Keratinocyte (primary cell): ENCODE data around the gene SCARF2. TPM values are rescaled to one million over a fixed set of nuclear protein-coding genes. Genes with fewer than 3 reads are reported as not detected.

Source experiments
- DNase-seq: peaks from one replicate; pipeline ENCODE4 v3.0.0-alpha.2; 2011; ENCODE audit warnings: low read depth, missing footprints, low spot score
- FAIRE-seq: peaks from 2 replicates; lab custom pipeline; 2011; peaks lifted over from hg19 to GRCh38; lab: Jason Lieb, UNC
- H2AFZ ChIP-seq: 2 replicates; pipeline ENCODE4 v1.6.0; 2012; ENCODE audit warnings: low read length, control low read depth, inconsistent platforms; ENCODE audit not compliant: control insufficient read depth
- H3K27ac ChIP-seq: 2 replicates; pipeline ENCODE4 v1.5.1; 2011; ENCODE audit warnings: low read length; ENCODE audit not compliant: control insufficient read depth, insufficient read depth
- H3K27me3 ChIP-seq: 3 replicates; pipeline ENCODE4 v1.6.0; 2011; ENCODE audit warnings: low read length; ENCODE audit not compliant: control insufficient read depth, insufficient read depth; ENCODE audit errors: extremely low read depth
- H3K36me3 ChIP-seq, 2 experiments: 2 replicates in 1 of 2; 3 replicates in 1 of 2; pipeline ENCODE4 v1.5.1; 2011; ENCODE audit warnings: low read length in 2 of 2, mild to moderate bottlenecking in 1 of 2; ENCODE audit not compliant: control insufficient read depth in 2 of 2, insufficient read depth in 2 of 2; ENCODE audit errors: extremely low read depth in 1 of 2
- H3K4me1 ChIP-seq: 3 replicates; pipeline ENCODE4 v1.5.1; 2011; ENCODE audit warnings: low read length; ENCODE audit not compliant: control insufficient read depth, insufficient read depth; ENCODE audit errors: extremely low read depth
- H3K4me2 ChIP-seq: 3 replicates; pipeline ENCODE4 v1.6.0; 2011; ENCODE audit warnings: low read depth, low read length; ENCODE audit not compliant: control insufficient read depth, insufficient read depth; ENCODE audit errors: extremely low read depth
- H3K4me3 ChIP-seq, 3 experiments: fragments of 200-600 bp in 1 of 3; sonication (generic) in 1 of 3; 2 replicates in 2 of 3; 3 replicates in 1 of 3; pipeline ENCODE4 v1.5.1; 2011 to 2016; ENCODE audit warnings: low read length in 3 of 3, mild to moderate bottlenecking in 3 of 3, control low read depth in 2 of 3, inconsistent platforms in 1 of 3, low read depth in 1 of 3, mixed read lengths in 1 of 3, mixed run types in 1 of 3, moderate library complexity in 1 of 3; ENCODE audit not compliant: control insufficient read depth in 2 of 3, insufficient read depth in 2 of 3; ENCODE audit errors: extremely low read depth in 1 of 3
- H3K79me2 ChIP-seq: 2 replicates; pipeline ENCODE4 v1.6.0; 2012; ENCODE audit warnings: low read length; ENCODE audit not compliant: control insufficient read depth, insufficient read depth
- H3K9ac ChIP-seq: 3 replicates; pipeline ENCODE4 v1.6.0; 2011; ENCODE audit warnings: low read length; ENCODE audit not compliant: control insufficient read depth, insufficient read depth; ENCODE audit errors: extremely low read depth
- H3K9me1 ChIP-seq: 3 replicates; pipeline ENCODE4 v1.6.0; 2011; ENCODE audit warnings: low read length; ENCODE audit not compliant: control insufficient read depth, insufficient read depth; ENCODE audit errors: extremely low read depth
- H3K9me3 ChIP-seq: 2 replicates; pipeline ENCODE4 v1.5.1; 2012; ENCODE audit warnings: low read depth, low read length; ENCODE audit not compliant: control insufficient read depth
- H4K20me1 ChIP-seq: 3 replicates; pipeline ENCODE4 v1.6.0; 2011; ENCODE audit warnings: low read length; ENCODE audit not compliant: control insufficient read depth, insufficient read depth; ENCODE audit errors: extremely low read depth
- EZH2 ChIP-seq: IDR thresholded peaks from one replicate; pipeline ENCODE4 v1.6.1; 2012; ENCODE audit warnings: inconsistent platforms, mild to moderate bottlenecking, low read length, moderate library complexity
- dilution Hi-C: fragments of 300-500 bp; cut with MboI; formaldehyde crosslinking; loops from one replicate; pipeline ENCODE4 v1.7.0; 2020; ENCODE audit warnings: low sequenced_read_pairs; ENCODE audit not compliant: extremely low pct_ligation_motif_present
- polyA plus RNA-seq, 5 experiments: library from polyadenylated mRNA; depleted of rRNA in 3 of 5; stranded (reverse) in 3 of 5; stranded (forward) in 1 of 5; unstranded in 1 of 5; fragments of >200 nt; gene quantifications; 1 replicate in 1 of 5; 2 replicates in 3 of 5; 3 replicates in 1 of 5; pipeline versions ENCODE4 v1.2.1 to v1.2.3, GENCODE V29; 2011 to 2012; ENCODE audit warnings: missing spikeins in 2 of 5, low read depth in 1 of 5, low replicate concordance in 1 of 5
- TF ChIP-seq, protein P1 (sequence below), 3 experiments: IDR thresholded peaks in 1 of 3; conservative IDR thresholded peaks in 1 of 3; optimal IDR thresholded peaks in 1 of 3; 2 replicates in 2 of 3; 3 replicates in 1 of 3; pipeline versions ENCODE3 to v1.5.1; 2011; ENCODE audit warnings: low read length in 3 of 3, mild to moderate bottlenecking in 3 of 3, moderate library complexity in 2 of 3, control low read depth in 1 of 3, inconsistent platforms in 1 of 3; ENCODE audit not compliant: insufficient read depth in 2 of 3; ENCODE audit errors: extremely low read depth in 1 of 3

Gene SCARF2
- polyA plus RNA-seq, 1 donor (not counting 4 experiments of a cell fraction or from before 2014, with no cell fraction given): 0.05 TPM

DNA sequence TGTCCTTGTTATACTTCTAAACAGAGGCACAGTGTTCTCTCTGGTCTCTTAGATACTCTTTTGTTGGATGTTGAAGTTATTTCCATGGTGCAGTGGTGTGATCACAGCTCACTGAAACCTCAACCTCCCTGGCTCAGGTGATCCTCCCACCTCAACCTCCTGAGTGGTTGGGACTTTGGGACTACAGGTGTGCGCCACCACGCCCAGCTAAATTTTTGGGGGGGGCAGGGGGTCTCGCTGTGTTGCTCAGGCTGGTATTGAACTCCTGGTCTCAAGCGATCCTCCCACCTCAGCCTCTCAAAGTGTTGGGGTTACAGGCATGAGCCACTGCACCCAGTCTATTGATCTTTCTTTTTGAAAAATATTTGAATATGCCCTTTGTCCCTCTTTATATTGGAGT, 28.7 kb downstream of the SCARF2 start:
- no peak overlapping the region for H3K4me2 ChIP-seq
- no peaks in the 10 kb centered on the region for H3K27me3 ChIP-seq
- no peaks in the 10 kb centered on the region for H3K9me1 ChIP-seq
- H3K4me1 ChIP-seq: no peaks in the 10 kb centered on the region
- H3K36me3 ChIP-seq: peaks cover 8 to 21% of the 10 kb centered on the region in 2 experiments
- no peak overlapping the region for H3K4me3 ChIP-seq
- dilution Hi-C loops: no loop called here
- no peaks in the 10 kb centered on the region for H4K20me1 ChIP-seq
- no peak for FAIRE-seq
- H2AFZ ChIP-seq: no peak overlapping the region
- H3K79me2 ChIP-seq: no peaks in the 10 kb centered on the region
- TF ChIP-seq EZH2: no peak
- TF ChIP-seq, protein P1, sequence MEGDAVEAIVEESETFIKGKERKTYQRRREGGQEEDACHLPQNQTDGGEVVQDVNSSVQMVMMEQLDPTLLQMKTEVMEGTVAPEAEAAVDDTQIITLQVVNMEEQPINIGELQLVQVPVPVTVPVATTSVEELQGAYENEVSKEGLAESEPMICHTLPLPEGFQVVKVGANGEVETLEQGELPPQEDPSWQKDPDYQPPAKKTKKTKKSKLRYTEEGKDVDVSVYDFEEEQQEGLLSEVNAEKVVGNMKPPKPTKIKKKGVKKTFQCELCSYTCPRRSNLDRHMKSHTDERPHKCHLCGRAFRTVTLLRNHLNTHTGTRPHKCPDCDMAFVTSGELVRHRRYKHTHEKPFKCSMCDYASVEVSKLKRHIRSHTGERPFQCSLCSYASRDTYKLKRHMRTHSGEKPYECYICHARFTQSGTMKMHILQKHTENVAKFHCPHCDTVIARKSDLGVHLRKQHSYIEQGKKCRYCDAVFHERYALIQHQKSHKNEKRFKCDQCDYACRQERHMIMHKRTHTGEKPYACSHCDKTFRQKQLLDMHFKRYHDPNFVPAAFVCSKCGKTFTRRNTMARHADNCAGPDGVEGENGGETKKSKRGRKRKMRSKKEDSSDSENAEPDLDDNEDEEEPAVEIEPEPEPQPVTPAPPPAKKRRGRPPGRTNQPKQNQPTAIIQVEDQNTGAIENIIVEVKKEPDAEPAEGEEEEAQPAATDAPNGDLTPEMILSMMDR (optimal IDR thresholded peaks at IDR 0.05 in 1 of 3, IDR thresholded peaks at IDR 0.05 in 1 of 3, conservative IDR thresholded peaks at IDR 0.05 in 1 of 3; ENCODE audit: extremely low read depth in 1 of 3, insufficient read depth in 2 of 3, low read length in 3 of 3): no peak
- no peak for DNase-seq
- H3K9me3 ChIP-seq: no peaks in the 10 kb centered on the region
- H3K27ac ChIP-seq: no peak overlapping the region
- H3K9ac ChIP-seq: no peak overlapping the region

DNA sequence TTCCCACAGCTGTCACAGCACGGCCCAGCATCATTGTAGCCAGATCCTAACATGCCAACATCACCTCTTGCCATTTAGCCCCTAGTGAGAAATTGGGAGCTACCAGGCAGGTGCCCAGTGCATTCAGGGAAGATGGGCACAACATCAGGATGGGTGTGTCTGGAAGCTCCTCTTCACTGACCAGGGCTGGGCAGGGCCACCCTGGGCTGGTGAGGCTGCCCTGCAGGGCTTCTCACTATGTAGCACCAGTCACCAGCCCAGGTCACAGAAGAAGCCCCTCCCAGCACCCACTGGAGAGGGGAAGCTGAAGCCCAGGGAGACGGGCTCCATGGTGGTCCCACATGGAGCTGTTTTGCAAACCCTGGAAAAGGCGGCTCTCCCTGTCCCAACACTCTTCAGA, 29.8 kb downstream of the SCARF2 start:
- dilution Hi-C loops: no loop called here
- Histone ChIP-seq H3K79me2 (no peaks in the 10 kb centered on the region), H3K9me3 (no peaks in the 10 kb centered on the region), H3K4me2 (no peak overlapping the region), H4K20me1 (no peaks in the 10 kb centered on the region), H2AFZ (no peak overlapping the region), H3K27me3 (no peaks in the 10 kb centered on the region), H3K9me1 (no peaks in the 10 kb centered on the region), H3K4me1 (no peaks in the 10 kb centered on the region), H3K9ac (no peak overlapping the region), H3K27ac (no peak overlapping the region), H3K4me3 (no peak overlapping the region), H3K36me3 (peaks cover 8 to 22% of the 10 kb centered on the region in 2 experiments)
- DNase-seq (no peak), FAIRE-seq (no peak)
- no peak for TF ChIP-seq EZH2
- TF ChIP-seq, protein P1 (optimal IDR thresholded peaks at IDR 0.05 in 1 of 3, IDR thresholded peaks at IDR 0.05 in 1 of 3, conservative IDR thresholded peaks at IDR 0.05 in 1 of 3; ENCODE audit: extremely low read depth in 1 of 3, insufficient read depth in 2 of 3, low read length in 3 of 3): no peak
